GM21576 (cell line): ENCODE data around the gene SLC30A7.

Experiments used
- ATAC-seq: cut with Tn5 transposase; IDR thresholded peaks from one replicate; pipeline ENCODE4 v1.9.1; 2021; ENCODE audit warnings: mild to moderate bottlenecking, moderate library complexity; ENCODE audit not compliant: unreplicated experiment

The SLC30A7 gene

DNA sequence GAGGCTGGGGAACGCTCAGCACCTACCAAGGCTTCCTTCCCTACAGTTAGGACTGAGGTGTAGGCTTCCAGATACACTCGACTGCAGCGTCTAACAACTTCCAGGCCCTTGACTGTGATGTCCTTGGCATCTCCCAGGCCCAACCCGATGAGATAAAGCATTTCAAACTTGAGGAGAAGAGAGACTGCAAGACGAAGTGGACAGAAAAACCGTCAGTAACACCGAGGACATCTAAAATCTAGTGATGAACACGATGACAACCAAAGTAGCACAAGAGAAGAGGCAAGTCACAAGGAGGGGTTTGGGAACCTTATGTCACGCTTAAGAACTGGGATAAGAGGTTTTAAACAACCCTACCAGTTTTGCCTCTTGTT lies 129.4 kb downstream of the SLC30A7 start:
- peak; percentile 21 for ATAC-seq

DNA sequence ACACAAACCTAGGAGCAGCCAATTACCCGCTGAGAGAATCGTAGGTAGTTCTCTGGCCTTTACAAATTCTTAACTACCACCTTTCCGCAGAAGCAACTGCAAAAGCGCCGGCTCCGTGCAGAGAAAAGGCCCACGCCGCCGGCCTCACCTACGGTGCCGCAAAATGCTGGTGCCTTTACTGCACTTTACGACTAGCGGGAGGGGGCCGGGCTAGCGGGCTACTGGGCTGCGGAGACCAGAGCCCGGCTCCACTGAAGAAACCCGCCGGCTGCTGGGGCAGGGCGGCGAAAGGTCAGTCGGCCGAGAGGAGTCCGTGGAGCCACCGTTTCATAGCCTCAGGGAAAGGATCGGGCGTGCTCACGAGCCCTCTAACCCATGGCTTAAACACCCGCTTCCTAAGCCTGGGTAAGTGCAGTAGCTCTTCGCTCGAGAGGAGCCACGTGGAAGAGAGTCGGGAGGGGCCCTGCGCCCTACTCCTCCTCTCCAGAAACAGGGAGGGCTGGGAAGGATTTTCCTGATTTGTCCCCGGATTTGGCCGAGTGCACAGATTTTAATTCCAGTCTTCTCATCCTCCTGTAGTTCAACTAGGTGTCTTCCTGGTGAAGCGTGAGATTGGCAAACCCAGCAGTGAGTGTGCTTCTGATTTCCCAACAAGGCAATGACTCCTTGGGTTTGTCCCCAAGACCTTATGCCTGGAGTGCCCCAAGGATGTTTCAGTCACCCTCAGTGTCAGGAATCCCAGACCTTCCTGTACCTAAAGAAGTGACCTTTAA lies 130.0 kb downstream of the SLC30A7 start, which contains the start of gene DPH5:
DPH5 (minus strand) TSS at position 128 of the 773 bp plus-strand sequence. CDS start 341 bp downstream, outside the sequence.
- ATAC-seq = peak; percentile 72

DNA sequence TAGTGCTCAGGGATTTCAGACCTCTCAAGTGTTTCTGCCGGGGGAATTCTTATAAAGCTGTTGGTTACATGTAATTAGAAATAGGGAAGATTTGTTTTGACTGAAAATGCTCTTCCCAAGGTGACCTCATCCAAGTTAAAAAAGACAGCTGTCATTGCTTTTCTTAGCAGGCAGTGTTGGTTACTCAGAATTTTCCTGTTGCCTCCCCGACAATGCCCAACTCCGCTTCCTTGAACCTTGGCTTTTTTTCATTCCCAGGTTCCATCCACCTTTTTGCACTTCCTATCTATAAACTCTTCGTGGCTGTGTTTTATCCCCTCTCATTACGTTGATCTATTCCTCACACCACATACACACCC lies 130.5 kb downstream of the SLC30A7 start:
- no peak for ATAC-seq

DNA sequence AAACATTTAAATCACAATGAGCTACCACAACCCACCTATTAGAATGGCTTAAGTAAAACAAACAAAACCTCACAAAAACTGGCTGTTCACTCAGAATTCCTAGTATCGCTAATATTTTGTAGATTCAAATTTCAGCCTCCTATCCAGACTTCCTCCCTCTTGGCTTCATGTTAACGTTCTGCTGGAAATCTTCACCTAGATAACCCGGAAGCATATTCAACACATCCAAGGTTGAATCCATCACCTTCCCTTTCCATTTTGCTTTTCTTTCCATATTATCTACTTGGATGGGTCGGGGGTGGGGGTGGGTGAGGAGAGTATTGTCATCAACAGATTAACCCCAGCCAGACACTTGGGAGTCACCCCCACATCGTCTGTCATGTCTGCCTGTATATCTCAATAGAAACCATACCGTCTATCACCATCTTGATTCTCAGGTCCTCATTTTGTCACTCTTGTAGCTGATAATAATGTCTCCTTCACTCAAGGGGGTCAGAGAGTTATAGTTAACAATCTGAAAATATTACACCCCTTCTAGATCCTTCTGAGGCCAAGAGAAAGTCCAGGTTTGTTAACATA lies 131.4 kb downstream of the SLC30A7 start:
- ATAC-seq = no peak

DNA sequence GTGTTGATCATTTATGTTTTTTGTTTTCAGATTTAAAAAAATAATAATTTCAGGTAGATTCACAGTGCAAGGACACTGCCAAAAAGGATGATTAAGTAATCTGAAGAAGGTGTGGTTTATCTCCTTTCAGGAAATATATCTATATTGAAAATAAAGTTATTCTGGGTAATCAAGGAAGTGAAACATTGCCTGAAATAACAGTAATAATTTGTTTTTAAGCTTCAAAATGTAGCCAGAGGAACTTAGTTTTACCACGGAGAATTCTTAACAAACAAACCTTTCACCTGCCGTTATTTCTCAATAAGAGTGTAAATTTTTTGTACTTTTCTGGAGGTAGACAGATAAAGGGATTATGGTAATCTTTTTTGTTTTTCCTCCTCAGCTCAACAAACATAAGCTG lies 132.6 kb downstream of the SLC30A7 start:
- ATAC-seq = no peak

DNA sequence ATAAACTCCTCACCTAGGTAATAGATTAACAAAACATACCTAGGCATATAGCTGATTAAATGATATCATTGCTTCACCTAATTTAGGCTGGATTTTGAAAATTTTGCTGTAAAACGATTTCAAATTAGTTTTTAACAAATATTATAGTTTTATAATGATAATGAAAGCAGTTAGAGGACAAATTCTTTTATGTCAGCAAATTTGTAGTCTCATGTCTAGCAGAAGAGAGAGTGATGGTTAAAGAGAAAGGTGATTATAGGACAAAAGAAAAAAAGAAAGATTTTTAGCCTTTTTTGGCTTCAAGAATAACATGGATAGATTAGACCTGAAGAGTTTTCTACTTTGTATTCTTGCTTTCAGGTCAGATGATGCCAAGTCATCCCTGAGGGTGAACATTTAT lies 133.3 kb downstream of the SLC30A7 start:
- no peak for ATAC-seq

DNA sequence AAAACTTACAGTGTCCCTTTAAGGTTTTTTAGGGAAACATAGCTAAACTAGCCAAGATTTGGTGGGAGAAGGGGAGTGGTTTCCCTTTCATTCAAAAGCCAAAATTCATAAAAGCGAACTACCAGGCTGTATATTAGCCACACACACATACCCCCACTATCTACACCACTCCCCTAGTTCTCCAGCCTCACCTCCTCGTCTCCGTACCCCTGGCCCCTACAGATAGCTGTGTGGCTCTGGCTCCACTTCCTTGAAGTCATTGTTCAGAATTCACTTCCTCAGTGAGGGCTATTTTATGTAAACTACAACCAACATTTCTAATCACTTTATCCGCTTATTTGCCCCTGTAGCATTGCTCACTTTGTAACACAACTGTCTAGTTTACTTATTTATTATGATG lies 135.0 kb downstream of the SLC30A7 start:
- no peak for ATAC-seq
